ENCODE measurements around the gene MYH7.
"Not testable (repeated sequence)": the region's sequence is repeated elsewhere in the genome, so short reads cannot be mapped to it uniquely, and the experiment has no call there.

DNA sequence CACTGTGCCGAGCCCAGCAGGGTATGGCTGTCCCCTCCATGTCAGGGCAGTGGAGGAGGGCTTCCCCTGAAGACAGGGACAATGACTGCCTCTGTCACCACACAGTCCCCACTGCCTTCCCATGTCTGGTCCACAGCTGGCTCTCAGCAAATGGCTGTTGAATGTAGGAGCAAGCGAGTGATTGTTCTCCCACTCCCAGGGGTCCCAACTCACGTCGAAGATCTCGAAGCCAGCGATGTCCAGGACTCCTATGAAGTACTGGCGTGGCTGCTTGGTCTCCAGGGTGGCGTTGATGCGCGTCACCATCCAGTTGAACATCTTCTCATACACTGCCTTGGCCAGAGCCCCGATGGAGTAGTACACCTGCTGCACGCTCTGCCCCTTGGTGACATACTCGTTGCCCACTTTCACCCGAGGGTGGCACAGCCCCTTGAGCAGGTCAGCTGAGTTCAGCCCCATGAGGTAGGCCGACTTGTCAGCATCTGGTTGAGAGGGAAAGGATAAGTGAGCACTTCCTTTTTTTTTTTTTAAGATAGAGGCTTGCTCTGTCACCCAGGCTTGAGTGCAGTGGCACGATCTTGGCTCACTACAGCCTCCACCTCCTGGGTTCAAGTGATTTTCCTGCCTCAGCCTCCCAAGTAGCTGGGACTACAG is 34.8 kb downstream of the MYH7 start:
- TF ChIP-seq POLR2A, POLR2AphosphoS5, CTCF, EP300 (IDR thresholded peaks at IDR 0.05): not testable (repeated sequence)
